Stomach (tissue), 9 donors: ENCODE data around the gene ZBTB46. TPM values are rescaled to one million over a fixed set of nuclear protein-coding genes. Genes with fewer than 3 reads are reported as not detected.

Experiments
- DNase-seq, 2 donors: peaks; one replicate each; pipeline versions ENCODE4 v3.0.0 to v3.0.0-alpha.2; 2013 to 2019
- H3K27ac ChIP-seq, 5 donors: fragments of 200-600 bp in 4 of 5; sonication (generic) in 4 of 5; one replicate each; pipeline ENCODE4 v1.5.1; 2013 to 2019; ENCODE audit warnings: mild to moderate bottlenecking in 1 of 5, moderate library complexity in 1 of 5
- H3K27me3 ChIP-seq, 3 donors: fragments of 200-600 bp; sonication (generic); one replicate each; pipeline ENCODE4 v1.5.1; 2017 to 2019; ENCODE audit warnings: mixed run types in 1 of 3
- H3K36me3 ChIP-seq, 4 donors: fragments of 200-600 bp; sonication (generic); 1 replicate in 3 of 4; 2 replicates in 1 of 4; pipeline ENCODE4 v1.5.1; 2016 to 2019
- H3K4me1 ChIP-seq, 4 donors: fragments of 200-600 bp; sonication (generic); one replicate each; pipeline ENCODE4 v1.5.1; 2016 to 2019
- H3K4me3 ChIP-seq, 4 donors: fragments of 200-600 bp; sonication (generic) in 3 of 4; one replicate each; pipeline ENCODE4 v1.5.1; 2016 to 2019; ENCODE audit warnings: mild to moderate bottlenecking in 1 of 4
- H3K9me3 ChIP-seq, 4 donors: fragments of 200-600 bp; sonication (generic); one replicate each; pipeline ENCODE4 v1.5.1; 2016 to 2019
- CTCF ChIP-seq, 7 experiments: fragments of 450-650 bp in 4 of 7; fragments of 200-600 bp in 3 of 7; sonication (generic) in 3 of 7; IDR thresholded peaks; one replicate each; pipeline ENCODE4 v1.5.1; 2016 to 2019; ENCODE audit warnings: antibody characterized with exemption in 7 of 7, control low read depth in 2 of 7, mild to moderate bottlenecking in 1 of 7
- EP300 ChIP-seq: sonication (generic); formaldehyde crosslinking; IDR thresholded peaks from one replicate; pipeline ENCODE4 v1.6.1; 2017; ENCODE audit warnings: antibody characterized with exemption
- POLR2A ChIP-seq, 4 donors: fragments of 450-650 bp; IDR thresholded peaks; one replicate each; pipeline ENCODE4 v1.6.1; 2016; ENCODE audit warnings: antibody characterized with exemption in 4 of 4, control low read depth in 2 of 4, mild to moderate bottlenecking in 1 of 4, moderate library complexity in 1 of 4
- POLR2AphosphoS5 ChIP-seq, 3 donors: sonication (generic); formaldehyde crosslinking; IDR thresholded peaks; one replicate each; pipeline ENCODE4 v1.6.1; 2016; ENCODE audit warnings: antibody characterized with exemption in 3 of 3
- WGBS, 5 donors: extraction: QIAGEN DNeasy Blood & Tissue Kit in 3 of 5; methylation state at CpG; one replicate each; pipeline versions ENCODE4 v1.1.5 to v1.1.7; 2013 to 2018; 5-methylcytosine and 5-hydroxymethylcytosine counted together
- intact Hi-C: fragments of 100-400 bp; cut with DNase I; formaldehyde crosslinking; loops from one replicate; pipeline ENCODE4 v1.15.1; 2023; ENCODE audit warnings: low total_unique reads
- polyA plus RNA-seq, 3 donors: library from polyadenylated mRNA; stranded (reverse); fragments of 200-250 nt; gene quantifications; one replicate each; pipeline ENCODE4 v1.2.3, GENCODE V29; 2013
- total RNA-seq, 5 donors: library from RNA; depleted of rRNA; stranded (reverse); fragments of >200 nt; gene quantifications; one replicate each; pipeline versions ENCODE4 v1.1.0 to v1.2.3, GENCODE V29; 2014 to 2016
- donor health status: healthy with polysubstance abuse.
- donor health status: Bipolar disorder and iron deficiency.
- donor health status: healthy.

The ZBTB46 gene
- total and polyA plus RNA-seq, 8 donors: 0.58 to 13.4 (median 2.5) TPM

- no peak for DNase-seq
- Histone ChIP-seq H3K4me1 (peaks cover 12 to 28% (median 21%) of the 10 kb centered on the region in 4 donors), H3K27ac (no peak overlapping the region), H3K36me3 (peaks cover 8 to 38% (median 34%) of the 10 kb centered on the region in 4 donors), H3K27me3 (no peaks in the 10 kb centered on the region), H3K4me3 (no peak overlapping the region), H3K9me3 (no peaks in the 10 kb centered on the region)
- WGBS, 5 donors: 59 to 78% (median 60%) methylated on average over 25 of the region's 25 CpGs
- intact Hi-C loops: no loop called here
- TF ChIP-seq CTCF (IDR thresholded peaks at IDR 0.05): no peak
- TF ChIP-seq POLR2AphosphoS5 (IDR thresholded peaks at IDR 0.05): no peak
- TF ChIP-seq POLR2A (IDR thresholded peaks at IDR 0.05): no peak
- TF ChIP-seq EP300: no peak
Measured at GRCh38 chr20:63744574-63745423, 86.3 kb downstream of the ZBTB46 start.

- Histone ChIP-seq H3K27me3 (no peaks in the 10 kb centered on the region), H3K9me3 (no peaks in the 10 kb centered on the region)
- 65 to 81% (median 71%) methylated on average over 4 of the region's 4 CpGs for WGBS, 5 donors
Measured at GRCh38 chr20:63744158-63744557, 86.9 kb downstream of the ZBTB46 start.

GRCh38 chr20:63743210-63743970, 87.7 kb downstream of the ZBTB46 start:
- WGBS, 5 donors: 86 to 90% (median 89%) methylated on average over 31 of the region's 31 CpGs
- no peak overlapping the region for H3K27ac ChIP-seq
- TF ChIP-seq CTCF (IDR thresholded peaks at IDR 0.05): no peak
- TF ChIP-seq POLR2A (IDR thresholded peaks at IDR 0.05): no peak
- TF ChIP-seq POLR2AphosphoS5 (IDR thresholded peaks at IDR 0.05): no peak
- no peak for TF ChIP-seq EP300
- no peak overlapping the region for H3K4me3 ChIP-seq
- no peak for DNase-seq
- H3K27me3 ChIP-seq: no peaks in the 10 kb centered on the region
- H3K4me1 ChIP-seq: peaks cover 20 to 38% (median 30%) of the 10 kb centered on the region in 4 donors
- intact Hi-C loops: no loop called here
- H3K9me3 ChIP-seq: no peaks in the 10 kb centered on the region
- peaks cover 8 to 37% (median 32%) of the 10 kb centered on the region in 4 donors for H3K36me3 ChIP-seq

More at GRCh38 chr20:63744158-63744557, 86.9 kb downstream of the ZBTB46 start:
- DNase-seq: no peak
- H3K36me3 ChIP-seq: peaks cover 8 to 38% (median 32%) of the 10 kb centered on the region in 4 donors
- H3K27ac ChIP-seq: no peak overlapping the region
- no peak for TF ChIP-seq POLR2AphosphoS5 (IDR thresholded peaks at IDR 0.05)
- no peak for TF ChIP-seq CTCF (IDR thresholded peaks at IDR 0.05)
- TF ChIP-seq EP300: no peak
- TF ChIP-seq POLR2A (IDR thresholded peaks at IDR 0.05): no peak
- H3K4me1 ChIP-seq: peaks cover 13 to 30% (median 22%) of the 10 kb centered on the region in 4 donors
- H3K4me3 ChIP-seq: no peak overlapping the region
- intact Hi-C loops: no loop called here

- intact Hi-C loops: no loop called here
- TF ChIP-seq POLR2A (IDR thresholded peaks at IDR 0.05) (no peak), POLR2AphosphoS5 (IDR thresholded peaks at IDR 0.05) (no peak), EP300 (no peak), CTCF (IDR thresholded peaks at IDR 0.05) (no peak)
- peaks cover 0 to 2% (median 0%) of the 10 kb centered on the region in 3 donors for H3K27me3 ChIP-seq
- H3K9me3 ChIP-seq: no peaks in the 10 kb centered on the region
- H3K4me1 ChIP-seq: peaks cover 29 to 47% (median 39%) of the 10 kb centered on the region in 4 donors
- 87 to 96% (median 91%) methylated on average over 19 to 37 of the region's 37 CpGs for WGBS, 5 donors
- peak overlapping the region in 2 of 5 donors; percentile 7 to 93 for H3K27ac ChIP-seq
- H3K36me3 ChIP-seq: peaks cover 8 to 37% (median 30%) of the 10 kb centered on the region in 4 donors
- no peak overlapping the region for H3K4me3 ChIP-seq
- DNase-seq: no peak
Measured at GRCh38 chr20:63742381-63743024, 88.6 kb downstream of the ZBTB46 start.
